GM18511 (cell line): ENCODE measurements around the gene CTDSPL.
"Not testable (repeated sequence)": the region's sequence is repeated elsewhere in the genome, so short reads cannot be mapped to it uniquely, and the experiment has no call there.

Source experiments
- ATAC-seq: cut with Tn5 transposase; IDR thresholded peaks from one replicate; pipeline ENCODE4 v1.9.1; 2021; ENCODE audit warnings: mild to moderate bottlenecking, moderate library complexity; ENCODE audit not compliant: unreplicated experiment

The CTDSPL gene

DNA sequence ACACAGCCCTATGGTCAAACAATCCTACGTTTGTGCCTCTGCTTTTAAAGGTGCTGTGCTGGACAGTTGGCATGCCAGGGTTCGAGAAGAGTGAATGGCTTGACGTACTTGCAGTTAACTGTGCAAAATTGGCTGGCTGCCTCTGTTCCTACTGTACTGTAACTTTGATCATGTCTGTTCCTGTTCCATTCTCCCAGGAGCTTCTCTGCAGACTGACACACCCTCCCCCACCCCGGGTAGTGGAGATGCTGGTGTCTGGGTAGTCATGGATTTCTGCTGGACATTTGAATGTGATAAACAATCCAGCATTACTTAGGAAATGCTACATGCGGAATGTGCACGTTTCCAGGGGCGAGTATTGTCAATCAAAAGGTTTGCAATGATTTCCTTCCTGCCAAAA, 122.4 kb downstream of the CTDSPL start:
- no peak for ATAC-seq

DNA sequence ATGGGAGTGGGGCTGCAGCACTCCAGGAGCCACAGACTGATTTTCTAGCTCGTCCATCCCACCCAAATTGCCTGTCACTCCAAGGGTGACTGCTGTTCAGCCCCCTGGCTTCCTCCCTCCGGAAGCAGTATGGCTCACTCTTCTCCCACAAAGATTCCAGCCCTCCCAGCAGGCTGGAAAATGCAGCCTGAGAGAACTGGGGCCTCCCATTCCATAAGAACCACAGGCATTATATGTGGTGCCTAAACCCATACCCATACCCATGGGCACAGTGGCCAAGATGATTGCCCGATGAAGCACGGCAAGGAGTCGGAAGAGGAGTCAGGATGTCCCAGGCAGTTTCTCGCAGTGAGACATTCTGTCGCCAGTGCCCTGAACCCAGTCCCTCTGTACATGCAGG, 122.9 kb downstream of the CTDSPL start:
- no peak for ATAC-seq

DNA sequence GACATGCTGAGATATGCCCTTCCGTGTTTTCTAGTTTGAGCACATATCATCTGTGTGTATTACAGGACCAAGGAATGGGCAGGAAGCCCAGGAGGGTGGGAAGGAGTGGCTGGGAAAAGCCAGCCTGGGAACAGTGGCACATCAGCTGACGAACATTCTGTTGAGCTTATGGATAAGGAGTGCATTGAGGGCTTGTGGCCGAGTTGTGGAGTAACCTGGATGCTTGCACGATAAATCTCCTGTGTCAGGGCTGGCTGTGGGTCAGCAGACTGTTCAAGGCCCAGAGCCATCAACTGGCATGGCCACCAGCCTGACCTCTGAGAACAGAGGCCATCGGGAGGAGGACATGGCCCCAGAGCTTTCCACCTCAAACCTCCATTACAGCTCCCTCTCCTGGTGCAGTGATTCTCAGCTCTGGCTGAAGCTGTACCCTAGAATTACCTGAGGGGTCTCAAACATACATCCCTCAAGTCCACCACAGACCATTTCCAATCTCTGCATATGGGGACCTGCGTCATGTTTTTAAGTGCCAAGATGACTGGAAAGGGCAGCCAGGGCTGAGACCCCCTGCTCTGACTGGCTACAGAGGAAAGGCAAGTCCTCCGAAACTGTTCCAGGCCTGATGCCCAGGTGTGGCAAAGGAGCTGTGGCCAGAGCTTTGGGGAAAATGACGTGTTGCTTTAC, 124.1 kb downstream of the CTDSPL start:
- ATAC-seq, result no peak

DNA sequence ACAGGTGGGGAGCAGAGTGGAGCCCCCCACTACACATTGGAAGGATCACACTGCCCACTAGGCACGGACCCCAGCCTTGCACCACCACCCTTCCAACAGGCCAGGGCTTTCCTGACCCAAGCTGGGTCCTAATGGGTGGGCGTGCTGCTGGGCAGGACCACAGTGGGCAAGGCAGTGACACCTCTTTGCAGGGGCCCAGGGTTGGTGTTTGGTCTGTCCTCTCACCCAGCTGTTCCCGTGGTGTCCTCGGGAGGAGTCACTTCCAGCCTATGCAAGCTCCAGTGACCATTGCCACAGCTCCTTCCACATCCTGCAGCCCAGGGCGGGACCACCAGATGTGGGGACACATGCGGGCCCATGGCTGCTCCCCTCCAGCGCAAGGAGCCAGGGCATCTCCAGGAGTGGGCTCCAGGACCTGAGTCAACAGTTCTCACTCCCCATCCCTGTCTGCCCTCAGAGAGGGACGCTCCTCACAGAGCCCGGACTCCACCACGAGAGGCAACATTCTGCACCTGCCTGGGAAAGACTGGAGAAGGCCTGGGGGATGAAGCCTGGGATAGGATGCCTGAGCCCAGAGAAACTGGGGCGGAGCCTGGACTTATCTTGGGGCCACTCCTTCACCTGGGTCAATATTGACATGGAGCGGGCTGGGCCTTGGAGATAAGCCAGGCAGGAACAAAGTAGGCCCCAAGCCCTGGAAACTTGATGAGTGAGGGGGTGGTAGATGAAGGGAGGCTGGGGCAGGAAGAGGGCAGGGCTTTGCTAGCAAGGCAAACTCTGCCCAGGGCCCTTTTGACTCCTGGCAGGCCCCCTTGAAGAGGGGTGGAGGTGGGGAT, 125.0 kb downstream of the CTDSPL start:
- no peak for ATAC-seq

DNA sequence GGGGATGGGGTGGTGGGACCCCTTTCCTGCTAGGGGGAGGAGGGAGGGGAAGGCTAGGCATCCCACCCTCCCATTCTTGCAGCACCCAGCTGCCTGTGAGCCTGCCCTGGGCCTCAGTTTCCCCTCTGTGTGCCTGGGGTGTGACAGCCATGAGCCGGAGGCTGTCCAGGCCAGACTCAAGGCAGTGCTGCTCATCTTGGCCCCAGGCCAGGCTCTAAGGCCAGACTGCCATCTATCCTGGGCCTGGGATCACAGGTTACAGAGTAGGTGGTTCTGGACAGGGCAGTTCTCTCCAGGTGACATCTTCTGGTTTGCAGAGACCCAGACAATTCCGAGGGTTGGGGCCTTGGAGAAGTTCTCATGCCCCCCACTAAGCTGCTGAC, 125.6 kb downstream of the CTDSPL start:
- ATAC-seq, result no peak

DNA sequence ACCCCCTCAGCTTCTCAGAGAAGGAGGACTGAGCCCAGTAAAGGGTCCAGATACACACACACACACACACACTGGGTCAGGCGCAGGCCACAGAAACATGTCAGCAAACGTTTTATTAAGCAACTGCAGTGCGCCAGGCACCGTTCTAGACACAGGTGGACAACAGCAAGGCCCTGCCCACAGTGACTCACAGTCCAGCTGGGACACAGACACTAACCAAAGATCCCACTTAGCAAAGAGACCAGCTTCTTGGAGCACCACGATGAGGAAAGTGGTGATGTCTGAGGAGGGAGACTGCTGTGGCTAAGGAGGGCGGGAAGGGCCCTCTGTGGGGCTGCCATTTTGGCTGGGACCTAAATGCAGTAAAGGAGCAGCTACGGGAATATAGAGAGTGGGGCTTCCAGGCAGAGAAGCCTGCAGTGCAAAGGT, 126.1 kb downstream of the CTDSPL start:
- no peak for ATAC-seq

DNA sequence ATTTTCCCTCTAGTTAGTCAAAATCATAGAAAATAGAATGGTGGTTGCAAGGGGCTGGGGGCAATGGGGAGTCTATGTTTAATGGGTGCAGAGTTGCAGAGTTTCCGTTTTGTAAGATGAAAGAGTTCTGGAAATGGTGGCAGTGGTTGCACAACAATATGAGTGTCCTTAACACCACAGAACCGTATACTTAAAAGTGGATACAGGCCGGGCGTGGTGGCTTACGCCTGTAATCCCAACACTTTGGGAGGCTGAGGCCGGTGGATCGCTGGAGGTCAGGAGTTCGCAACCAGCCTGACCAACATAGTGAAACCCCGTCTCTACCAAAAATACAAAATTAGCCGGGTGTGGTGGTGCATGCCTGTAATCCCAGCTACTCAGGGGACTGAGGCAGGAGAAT, 126.7 kb downstream of the CTDSPL start:
- not testable (repeated sequence) for ATAC-seq

DNA sequence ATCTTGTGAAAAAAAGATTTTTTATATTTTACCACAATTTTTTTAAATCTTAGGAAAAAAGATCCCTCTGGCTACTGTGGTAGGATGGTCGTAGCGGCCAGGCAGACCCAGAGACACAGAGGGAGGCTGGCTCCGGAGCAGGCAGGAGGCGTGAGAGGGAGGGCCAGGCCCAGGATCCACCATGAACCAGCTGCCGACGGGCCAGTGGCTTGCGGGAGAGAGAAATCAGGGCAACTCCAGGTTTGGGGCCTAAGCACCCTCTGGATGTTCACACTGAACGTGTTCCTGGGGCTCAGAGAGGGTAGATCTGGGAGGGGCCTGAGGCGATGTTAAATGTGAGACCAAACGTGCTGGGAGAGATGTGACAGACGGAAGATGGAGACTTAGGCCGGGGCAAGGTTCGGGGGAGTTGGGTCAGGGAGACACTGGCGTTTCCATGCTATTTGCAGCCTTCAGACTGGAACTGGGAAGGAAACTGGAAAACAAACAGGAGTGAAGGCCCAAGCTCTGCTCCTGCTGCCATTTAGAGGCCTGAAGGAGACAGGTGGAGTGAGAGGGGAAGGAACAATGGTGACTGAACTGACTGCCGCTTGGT, 127.3 kb downstream of the CTDSPL start:
- no peak for ATAC-seq

DNA sequence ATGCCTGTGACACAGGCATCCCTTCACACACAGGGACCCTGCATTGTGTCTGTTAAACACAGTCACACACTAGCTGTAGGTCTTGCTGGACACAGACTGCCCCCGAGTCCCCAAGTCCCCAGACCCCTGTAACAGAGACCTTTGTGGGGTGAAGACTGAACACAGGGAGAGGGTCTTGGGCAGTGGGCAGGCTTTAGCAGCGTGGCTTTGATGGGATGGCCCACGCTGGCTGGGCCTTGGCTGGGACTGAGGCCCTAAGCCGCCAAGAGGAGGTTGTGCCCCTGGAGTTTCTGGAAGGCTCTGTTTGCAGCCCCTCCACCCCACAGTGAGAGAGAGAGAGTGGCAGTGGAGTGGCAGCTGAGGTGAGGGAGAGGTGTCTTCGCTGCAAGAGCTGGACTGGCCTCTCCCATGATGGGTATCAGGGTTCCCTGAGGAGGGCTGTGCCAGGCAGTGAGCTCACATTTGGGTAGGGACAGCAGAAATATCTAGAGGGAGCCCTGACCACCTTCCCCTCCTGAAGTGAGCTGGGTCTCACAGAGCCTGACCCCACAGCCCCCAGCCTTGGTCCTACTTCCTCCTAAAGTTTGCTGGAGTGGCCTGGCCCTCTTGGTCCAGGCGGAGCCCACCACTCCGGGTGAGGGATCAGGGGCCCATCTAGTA, 128.3 kb downstream of the CTDSPL start:
- ATAC-seq, result no peak

DNA sequence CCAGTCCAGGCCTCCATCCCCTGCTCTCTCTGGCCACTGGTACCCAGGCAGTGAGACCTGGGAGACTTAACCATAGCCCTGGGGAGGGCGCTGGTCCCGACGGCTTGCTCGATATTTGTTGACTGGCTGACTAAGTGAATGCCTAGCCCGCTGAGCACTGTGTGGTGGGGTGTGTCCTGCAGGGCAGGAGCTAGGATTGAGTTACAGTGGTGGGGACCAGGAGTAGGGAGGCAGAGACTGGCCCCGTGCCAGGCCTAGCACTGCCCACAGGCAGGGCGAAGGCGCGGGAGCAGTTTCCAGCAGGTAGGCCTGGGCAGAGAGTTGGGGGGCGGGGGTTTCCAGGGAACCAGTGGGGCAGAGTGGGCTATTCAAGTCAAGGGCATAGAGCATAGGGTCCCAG, 128.8 kb downstream of the CTDSPL start, which contains the start of gene VILL:
Gene VILL, plus strand, starts transcription at position 260 of the 400 bp plus-strand sequence. CDS start 2,887 bp downstream, outside the sequence.
- no peak for ATAC-seq

DNA sequence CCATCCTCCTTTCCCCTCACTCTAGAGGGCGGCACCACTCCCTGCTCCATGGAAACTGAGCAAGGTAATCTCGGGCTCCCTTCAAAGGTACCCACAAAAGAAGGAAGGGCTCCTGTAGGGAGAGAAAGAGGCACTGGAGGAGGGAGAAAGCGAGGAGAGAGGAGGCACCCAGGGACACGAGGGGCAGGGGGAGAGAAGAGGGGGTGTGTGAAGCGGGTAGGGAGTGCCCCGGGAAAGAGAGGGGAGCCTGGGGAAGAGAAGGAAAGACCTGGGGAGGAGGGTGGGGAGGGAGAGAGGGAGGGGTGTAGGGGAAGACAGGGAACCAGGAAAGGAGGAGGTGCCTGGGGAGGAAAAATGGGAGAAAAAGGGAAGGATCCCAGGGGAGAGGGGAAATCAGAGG, 129.4 kb downstream of the CTDSPL start:
- ATAC-seq, result no peak

DNA sequence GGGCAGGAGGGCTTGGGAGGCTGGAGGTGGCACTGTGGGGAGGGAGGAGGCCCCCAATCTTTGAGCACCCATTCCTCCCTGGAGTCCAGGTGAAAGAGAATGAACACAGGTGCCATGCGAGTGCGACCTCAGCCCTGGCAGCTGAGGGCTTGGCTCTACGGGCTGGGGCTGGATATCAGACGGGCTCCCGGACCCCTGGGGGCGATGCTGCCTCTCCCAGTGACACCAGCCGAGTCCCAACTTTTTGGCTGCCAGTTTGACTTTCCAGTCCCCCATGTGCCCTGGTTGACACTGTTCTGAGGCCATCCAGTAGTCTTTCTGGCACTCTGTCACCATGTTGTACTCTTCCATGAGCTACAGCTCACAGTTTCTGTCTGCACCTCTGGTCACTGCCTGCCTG, 130.1 kb downstream of the CTDSPL start:
- no peak for ATAC-seq

DNA sequence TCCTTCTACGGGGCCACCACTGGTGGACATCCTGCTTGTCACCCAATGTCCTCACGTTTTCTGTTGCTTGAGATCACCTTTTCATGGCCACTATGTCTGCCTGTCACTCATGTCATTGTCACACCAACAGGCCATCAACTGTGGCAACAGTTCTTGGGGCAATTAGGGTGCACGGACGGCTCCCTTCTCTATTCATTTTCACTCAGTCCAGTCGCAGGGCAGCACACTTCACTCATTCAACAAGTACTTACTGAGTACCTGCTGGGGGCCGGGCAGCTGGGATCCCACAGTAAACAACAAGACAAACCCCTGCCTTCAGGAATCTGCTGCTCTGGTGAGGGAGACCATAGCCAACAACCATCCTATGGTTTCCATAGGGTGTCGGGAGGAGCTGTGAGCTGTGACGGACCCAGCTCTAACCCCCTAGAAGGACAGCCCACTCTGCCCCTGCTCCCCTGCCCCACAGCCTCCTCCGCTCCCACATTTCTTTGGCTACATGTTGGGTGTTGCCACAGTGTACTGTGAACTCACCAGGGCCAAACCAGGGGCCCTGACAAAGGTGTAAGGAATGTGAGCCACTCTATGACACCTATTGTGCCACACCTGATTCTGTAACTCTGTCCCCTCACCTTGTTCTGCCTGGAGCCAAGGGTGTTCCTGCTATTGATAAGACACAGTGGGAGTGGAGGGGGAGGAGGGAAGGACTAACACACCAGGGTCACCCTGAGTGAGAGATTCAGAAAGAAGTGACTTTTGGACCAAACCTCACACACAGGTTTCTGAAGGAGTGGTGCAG, 130.8 kb downstream of the CTDSPL start:
- no peak for ATAC-seq

DNA sequence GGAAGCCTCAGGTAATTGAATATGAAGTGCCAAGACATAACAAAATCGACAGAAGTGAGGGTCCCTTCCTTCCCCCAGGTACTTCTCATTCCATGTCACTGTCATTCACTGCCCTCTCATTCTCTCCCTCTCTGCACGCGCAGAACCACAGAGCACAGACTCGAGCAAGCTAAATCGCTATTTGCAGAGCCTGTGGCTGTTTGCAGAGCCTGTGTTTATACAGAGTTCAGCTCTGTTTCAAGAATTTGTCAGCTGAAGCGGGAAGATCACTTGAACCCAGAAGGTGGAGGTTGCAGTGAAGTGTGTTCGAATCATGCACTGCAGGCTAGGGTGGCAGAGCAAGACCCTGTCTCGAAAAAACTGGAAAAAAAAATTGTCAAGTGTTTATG, 131.4 kb downstream of the CTDSPL start:
- ATAC-seq, result no peak

DNA sequence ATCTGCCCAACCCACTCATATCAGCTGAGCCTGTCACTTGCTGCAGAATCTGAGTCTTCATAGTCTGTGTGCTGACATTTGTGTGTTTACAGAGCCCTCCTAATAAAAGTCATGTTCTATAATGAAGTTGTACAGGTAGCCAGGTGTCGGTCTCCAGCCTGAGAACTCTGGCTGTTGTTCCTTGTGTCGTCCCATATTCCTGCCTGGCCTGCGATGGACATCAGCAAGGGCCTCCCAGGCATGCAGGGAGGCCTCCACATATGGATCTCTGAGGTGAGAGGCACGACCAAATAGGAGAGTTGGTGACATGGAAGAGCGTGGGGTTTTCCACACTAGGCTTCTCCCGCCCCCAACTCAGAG, 131.8 kb downstream of the CTDSPL start:
- ATAC-seq, result no peak

DNA sequence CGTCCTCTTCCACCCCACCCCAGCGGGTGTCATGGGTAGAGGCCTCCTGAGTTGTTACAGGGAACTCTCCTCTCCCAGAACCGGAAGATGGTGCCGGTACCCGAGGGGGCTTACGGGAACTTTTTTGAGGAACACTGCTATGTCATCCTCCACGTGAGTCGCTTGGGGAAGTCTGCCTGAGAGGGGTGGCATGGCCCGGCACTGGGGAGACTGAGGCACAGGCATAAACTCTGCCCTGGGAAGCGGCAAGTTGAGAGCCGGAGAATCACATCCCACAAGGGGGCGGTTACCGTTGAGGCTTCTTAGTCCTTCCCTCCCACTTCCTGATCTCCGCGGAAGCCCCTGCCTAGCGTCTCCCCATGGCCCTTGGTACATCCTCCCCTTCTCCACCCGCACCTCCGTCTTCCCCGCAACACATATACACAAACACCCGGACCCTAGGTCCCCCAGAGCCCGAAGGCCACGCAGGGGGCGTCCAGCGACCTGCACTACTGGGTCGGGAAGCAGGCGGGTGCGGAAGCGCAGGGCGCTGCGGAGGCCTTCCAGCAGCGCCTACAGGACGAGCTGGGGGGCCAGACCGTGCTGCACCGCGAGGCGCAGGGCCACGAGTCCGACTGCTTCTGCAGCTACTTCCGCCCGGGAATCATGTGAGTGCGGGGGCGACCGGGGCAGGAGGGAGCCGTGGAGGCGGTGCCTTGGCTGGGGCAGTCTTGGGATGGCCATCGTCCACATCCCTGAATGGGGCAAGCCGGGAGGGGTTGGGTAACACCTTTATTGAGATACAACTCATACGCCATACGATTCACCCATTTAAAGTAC, 132.3 kb downstream of the CTDSPL start:
- peak; percentile 71 for ATAC-seq

DNA sequence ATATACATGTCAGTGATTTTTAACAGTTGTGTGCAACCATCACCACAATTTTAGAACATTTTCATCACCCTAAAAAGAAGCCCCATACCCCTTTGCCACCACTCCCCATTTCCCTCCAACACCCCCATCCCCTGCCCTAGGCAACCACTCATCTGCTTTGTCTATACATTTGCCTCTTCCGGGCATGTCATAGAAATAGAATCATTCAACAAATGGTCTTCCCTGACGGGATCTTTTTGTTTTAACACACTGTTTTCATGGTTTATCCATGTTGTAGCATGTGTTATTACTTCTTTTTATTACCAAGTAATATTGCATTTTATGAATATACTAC, 132.9 kb downstream of the CTDSPL start:
- ATAC-seq, result peak; percentile 1

DNA sequence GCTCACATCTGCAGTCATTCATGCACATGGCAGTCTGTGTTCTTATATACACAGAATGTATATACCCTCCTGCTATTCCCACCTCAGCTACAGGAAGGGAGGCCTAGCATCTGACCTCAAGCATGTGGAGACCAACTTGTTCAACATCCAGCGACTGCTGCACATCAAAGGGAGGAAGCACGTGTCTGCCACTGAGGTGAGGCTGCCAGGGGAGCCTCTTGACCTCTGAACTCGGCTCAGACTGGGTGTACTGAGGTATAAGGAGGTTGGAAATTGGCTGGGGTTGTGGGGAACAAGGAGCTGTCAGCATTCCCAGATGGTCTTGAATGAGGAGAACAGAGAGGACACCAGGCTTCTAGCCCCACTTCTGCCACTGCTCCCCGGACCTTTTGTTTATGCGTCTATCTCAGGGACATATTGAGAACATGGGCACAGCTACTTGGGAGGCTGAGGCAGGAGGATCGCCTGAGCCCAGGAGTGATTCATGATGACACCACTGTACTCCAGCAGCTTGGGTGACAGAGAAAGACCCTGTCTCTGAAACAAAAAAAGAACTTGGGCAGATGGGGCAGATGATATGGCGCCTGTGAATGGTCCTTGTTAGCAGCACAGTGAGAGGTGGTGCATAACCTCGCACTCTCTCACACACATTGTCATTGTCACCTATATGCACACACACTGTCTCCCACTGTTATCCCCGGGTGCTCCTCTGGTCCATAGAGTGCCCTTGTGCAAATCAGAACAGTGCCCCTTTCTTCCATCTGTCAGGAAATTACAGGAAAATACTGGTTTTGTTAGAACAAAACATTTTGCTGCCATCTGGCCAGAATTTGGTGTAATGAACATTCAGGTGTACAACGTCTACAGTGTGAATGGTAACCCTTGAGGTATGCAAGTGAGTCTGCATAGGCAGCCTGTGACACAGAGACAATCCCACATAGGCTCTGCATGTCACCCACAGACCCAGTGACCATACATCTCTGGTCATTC, 134.3 kb downstream of the CTDSPL start:
- no peak for ATAC-seq

DNA sequence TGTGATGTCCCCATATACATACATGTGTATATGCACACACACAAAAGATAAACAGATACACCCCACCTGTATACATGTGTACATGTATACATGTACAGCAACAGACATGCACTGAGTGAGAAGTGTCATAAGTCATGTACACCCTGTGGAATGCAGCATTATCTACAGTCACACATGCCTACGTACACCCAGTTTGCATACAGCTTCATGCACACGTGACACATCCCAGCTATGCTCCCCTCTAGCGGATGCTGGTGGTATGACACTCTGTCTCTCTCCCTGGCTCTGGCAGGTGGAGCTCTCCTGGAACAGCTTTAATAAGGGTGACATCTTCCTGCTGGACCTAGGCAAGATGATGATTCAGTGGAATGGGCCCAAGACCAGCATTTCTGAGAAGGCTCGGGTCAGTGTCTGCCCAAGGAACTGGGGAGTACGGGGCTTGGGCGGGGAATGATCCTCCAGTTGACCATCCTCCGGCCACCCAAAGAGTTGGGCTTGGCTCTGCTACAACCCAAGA, 135.2 kb downstream of the CTDSPL start:
- ATAC-seq, result peak; percentile 59
